WTC11 (cell line): ENCODE measurements around the gene ZNF496. TPM values are rescaled to one million over a fixed set of nuclear protein-coding genes. Genes with fewer than 3 reads are reported as not detected.
"Not testable (repeated sequence)": the region's sequence is repeated elsewhere in the genome, so short reads cannot be mapped to it uniquely, and the experiment has no call there.

Experiments
- ATAC-seq: fragments of 200-7000 bp; cut with Tn5 transposase; 2 replicates; pipeline ENCODE4 v1.10.0; 2021; ENCODE audit warnings: mild to moderate bottlenecking, moderate library complexity
- CTCF ChIA-PET: fragments of 300-600 bp; sonication (Branson Sonifier 250); formaldehyde crosslinking; loops from one replicate; lab custom pipeline; 2021; ENCODE audit warnings: antibody characterized with exemption; lab: Charles Lee
- POLR2A ChIA-PET: fragments of 350-600 bp; sonication (Branson Sonifier 250); formaldehyde crosslinking; loops from one replicate; lab custom pipeline; 2021; ENCODE audit warnings: antibody characterized with exemption; lab: Charles Lee
- DNase-seq: peaks from one replicate; pipeline ENCODE4 v3.0.0; 2021; ENCODE audit warnings: low spot score
- H3K27ac Mint-ChIP-seq: 2 replicates; pipeline ENCODE4 v1.8.0; 2021; ENCODE audit warnings: mixed read lengths
- H3K27me3 Mint-ChIP-seq: 2 replicates; pipeline ENCODE4 v1.8.0; 2021; ENCODE audit warnings: low read depth, mild to moderate bottlenecking, moderate library complexity, mixed read lengths
- H3K36me3 Mint-ChIP-seq: 2 replicates; pipeline ENCODE4 v1.8.0; 2021; ENCODE audit warnings: mixed read lengths
- H3K4me1 Mint-ChIP-seq: 2 replicates; pipeline ENCODE4 v1.8.0; 2022; ENCODE audit warnings: mixed read lengths
- H3K4me3 Mint-ChIP-seq: 2 replicates; pipeline ENCODE4 v1.8.0; 2021; ENCODE audit warnings: mild to moderate bottlenecking, moderate library complexity, mixed read lengths
- H3K9me3 Mint-ChIP-seq: 2 replicates; pipeline ENCODE4 v1.8.0; 2021; ENCODE audit warnings: mixed read lengths
- MXD4 ChIP-seq: fragments of 250-450 bp; sonication (Bioruptor Pico); IDR thresholded peaks from 2 replicates; pipeline ENCODE4 v1.8.0; 2021; ENCODE audit warnings: mild to moderate bottlenecking, moderate library complexity, borderline replicate concordance
- PRRX2 ChIP-seq: fragments of 250-450 bp; sonication (Bioruptor Pico); IDR thresholded peaks from 2 replicates; pipeline ENCODE4 v1.8.0; 2021; ENCODE audit warnings: mild to moderate bottlenecking
- TEAD1 ChIP-seq: sonication (generic); formaldehyde crosslinking; IDR thresholded peaks from 2 replicates; pipeline ENCODE4 v1.8.0; 2022; ENCODE audit warnings: mild to moderate bottlenecking, missing genetic modification reagents
- ZNF138 ChIP-seq: sonication (generic); formaldehyde crosslinking; conservative IDR thresholded peaks from 2 replicates; pipeline ENCODE4 v1.8.1; 2022; ENCODE audit warnings: mild to moderate bottlenecking, moderate library complexity, missing genetic modification reagents
- ZNF423 ChIP-seq: fragments of 250-450 bp; sonication (Bioruptor Pico); IDR thresholded peaks from 2 replicates; pipeline ENCODE4 v2.1.2; 2022; ENCODE audit warnings: mild to moderate bottlenecking, moderate library complexity
- ZSCAN18 ChIP-seq: fragments of 250-450 bp; sonication (Bioruptor Pico); IDR thresholded peaks from 2 replicates; pipeline ENCODE4 v2.1.2; 2022; ENCODE audit warnings: mild to moderate bottlenecking, moderate library complexity
- total RNA-seq: library from RNA; stranded (reverse); gene quantifications from 3 replicates; pipeline ENCODE4 v1.2.3, GENCODE V29; 2021
- TF ChIP-seq, protein P1 (sequence below): sonication (generic); formaldehyde crosslinking; IDR thresholded peaks from 2 replicates; pipeline ENCODE4 v1.8.1; 2023; ENCODE audit warnings: mild to moderate bottlenecking, missing genetic modification reagents, borderline replicate concordance
- TF ChIP-seq, protein P2 (sequence below): fragments of 250-450 bp; sonication (Bioruptor Pico); IDR thresholded peaks from 2 replicates; pipeline ENCODE4 v1.9.0; 2021; ENCODE audit warnings: mild to moderate bottlenecking
- TF ChIP-seq, protein P3 (sequence below): fragments of 250-450 bp; sonication (Bioruptor Pico); IDR thresholded peaks from 2 replicates; pipeline ENCODE4 v1.8.0; 2021; ENCODE audit warnings: mild to moderate bottlenecking
- TF ChIP-seq, protein P4 (sequence below): sonication (generic); formaldehyde crosslinking; IDR thresholded peaks from 2 replicates; pipeline ENCODE4 v1.8.1; 2023; ENCODE audit warnings: mild to moderate bottlenecking, missing genetic modification reagents, moderate library complexity

Gene ZNF496
- total RNA-seq, 1 experiment from 2014 or later, result 88.3 TPM

- peak overlapping the region; percentile 97 for H3K27ac Mint-ChIP-seq
These were observed 45.0 kb upstream of the ZNF496 start for GRCh38 chr1:247376659-247377058.

DNA sequence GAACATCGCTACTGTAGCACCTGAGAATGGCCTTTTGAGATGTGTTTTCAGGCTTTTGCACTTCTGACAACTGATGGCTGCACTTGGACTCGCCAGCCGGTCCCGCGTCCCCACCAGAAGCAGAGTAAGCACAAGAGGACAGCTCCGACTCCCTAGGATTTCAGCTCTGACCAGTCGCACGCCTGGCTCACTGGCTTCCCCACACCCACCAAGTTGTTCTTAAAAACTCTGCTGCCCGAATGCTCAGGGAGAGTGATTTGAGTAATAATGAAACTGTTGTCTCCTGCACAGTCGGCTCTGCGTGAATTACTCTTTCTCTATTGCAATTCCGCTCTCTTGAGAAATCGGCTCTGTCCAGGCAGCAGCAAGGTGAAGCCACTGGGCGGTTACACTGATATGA lies 44.1 kb upstream of the ZNF496 start:
- TF ChIP-seq TEAD1, result 0 out of 2 replicates have a peak, but pooled peaks have one; percentile 40
- 0 out of 2 replicates have a peak, but pooled peaks have one; percentile 30 for TF ChIP-seq ZNF138 (CRISPR knock-in tag)
- TF ChIP-seq, protein P1, sequence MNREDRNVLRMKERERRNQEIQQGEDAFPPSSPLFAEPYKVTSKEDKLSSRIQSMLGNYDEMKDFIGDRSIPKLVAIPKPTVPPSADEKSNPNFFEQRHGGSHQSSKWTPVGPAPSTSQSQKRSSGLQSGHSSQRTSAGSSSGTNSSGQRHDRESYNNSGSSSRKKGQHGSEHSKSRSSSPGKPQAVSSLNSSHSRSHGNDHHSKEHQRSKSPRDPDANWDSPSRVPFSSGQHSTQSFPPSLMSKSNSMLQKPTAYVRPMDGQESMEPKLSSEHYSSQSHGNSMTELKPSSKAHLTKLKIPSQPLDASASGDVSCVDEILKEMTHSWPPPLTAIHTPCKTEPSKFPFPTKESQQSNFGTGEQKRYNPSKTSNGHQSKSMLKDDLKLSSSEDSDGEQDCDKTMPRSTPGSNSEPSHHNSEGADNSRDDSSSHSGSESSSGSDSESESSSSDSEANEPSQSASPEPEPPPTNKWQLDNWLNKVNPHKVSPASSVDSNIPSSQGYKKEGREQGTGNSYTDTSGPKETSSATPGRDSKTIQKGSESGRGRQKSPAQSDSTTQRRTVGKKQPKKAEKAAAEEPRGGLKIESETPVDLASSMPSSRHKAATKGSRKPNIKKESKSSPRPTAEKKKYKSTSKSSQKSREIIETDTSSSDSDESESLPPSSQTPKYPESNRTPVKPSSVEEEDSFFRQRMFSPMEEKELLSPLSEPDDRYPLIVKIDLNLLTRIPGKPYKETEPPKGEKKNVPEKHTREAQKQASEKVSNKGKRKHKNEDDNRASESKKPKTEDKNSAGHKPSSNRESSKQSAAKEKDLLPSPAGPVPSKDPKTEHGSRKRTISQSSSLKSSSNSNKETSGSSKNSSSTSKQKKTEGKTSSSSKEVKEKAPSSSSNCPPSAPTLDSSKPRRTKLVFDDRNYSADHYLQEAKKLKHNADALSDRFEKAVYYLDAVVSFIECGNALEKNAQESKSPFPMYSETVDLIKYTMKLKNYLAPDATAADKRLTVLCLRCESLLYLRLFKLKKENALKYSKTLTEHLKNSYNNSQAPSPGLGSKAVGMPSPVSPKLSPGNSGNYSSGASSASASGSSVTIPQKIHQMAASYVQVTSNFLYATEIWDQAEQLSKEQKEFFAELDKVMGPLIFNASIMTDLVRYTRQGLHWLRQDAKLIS (CRISPR knock-in tag), result no peak
- 0 out of 2 replicates have a peak, but pooled peaks have one; percentile 3 for TF ChIP-seq ZNF423 (CRISPR knock-in tag)
- TF ChIP-seq, all 79 proteins: peak for 3
- Mint-ChIP-seq H3K9me3 (peaks cover 13% of the 10 kb centered on the region), H3K36me3 (peaks cover 15% of the 10 kb centered on the region), H3K27me3 (no peaks in the 10 kb centered on the region), H3K27ac (peak overlapping the region; percentile 86), H3K4me1 (peaks cover 65% of the 10 kb centered on the region), H3K4me3 (peak overlapping the region; percentile 62)
- ChIA-PET POLR2A (no interaction called here), CTCF (interaction anchor here (0.6 to 1.0 kb wide), 2 partner anchors 14 to 312 kb away, joined by 3 to 6 read pairs; no protein-coding TSS in a partner anchor)
- ATAC-seq (peak; percentile 9), DNase-seq (peak; percentile 35)

More at GRCh38 chr1:247376659-247377058, 45.0 kb upstream of the ZNF496 start:
- Mint-ChIP-seq H3K4me3 (peak overlapping the region; percentile 62), H3K27me3 (no peaks in the 10 kb centered on the region), H3K9me3 (peaks cover 18% of the 10 kb centered on the region), H3K36me3 (peaks cover 15% of the 10 kb centered on the region), H3K4me1 (peaks cover 59% of the 10 kb centered on the region)
- DNase-seq (peak; percentile 77), ATAC-seq (peak; percentile 77)
- POLR2A ChIA-PET, result no interaction called here
- TF ChIP-seq, protein P2, sequence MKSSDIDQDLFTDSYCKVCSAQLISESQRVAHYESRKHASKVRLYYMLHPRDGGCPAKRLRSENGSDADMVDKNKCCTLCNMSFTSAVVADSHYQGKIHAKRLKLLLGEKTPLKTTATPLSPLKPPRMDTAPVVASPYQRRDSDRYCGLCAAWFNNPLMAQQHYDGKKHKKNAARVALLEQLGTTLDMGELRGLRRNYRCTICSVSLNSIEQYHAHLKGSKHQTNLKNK (CRISPR knock-in tag), result no peak
- peak; percentile 67; the same call in 1 of the 2 replicates for TF ChIP-seq TEAD1
- TF ChIP-seq PRRX2, result no peak
- CTCF ChIA-PET, result interaction anchor here (0.7 to 1.4 kb wide), 4 partner anchors 11 to 77 kb away, joined by 3 to 26 read pairs (median 5); no protein-coding TSS in a partner anchor

- not testable (repeated sequence) for H3K9me3 Mint-ChIP-seq, ATAC-seq, DNase-seq, H3K27me3 Mint-ChIP-seq
- POLR2A ChIA-PET, result interaction anchor here (0.5 kb wide), 1 partner anchor 54 kb away, joined by 3 read pairs; no protein-coding TSS in a partner anchor
- H3K27ac Mint-ChIP-seq, result peak overlapping the region; percentile 86
- peak overlapping the region; percentile 62 for H3K4me3 Mint-ChIP-seq
- H3K36me3 Mint-ChIP-seq, result peaks cover 13% of the 10 kb centered on the region
- H3K4me1 Mint-ChIP-seq, result peaks cover 71% of the 10 kb centered on the region
- CTCF ChIA-PET, result interaction anchor here (0.7 to 3.2 kb wide), 12 partner anchors 12 to 228 kb away, joined by 3 to 59 read pairs (median 10); no protein-coding TSS in a partner anchor
- TF ChIP-seq MXD4 (CRISPR knock-in tag), result peak; percentile 84
- TF ChIP-seq, protein P3, sequence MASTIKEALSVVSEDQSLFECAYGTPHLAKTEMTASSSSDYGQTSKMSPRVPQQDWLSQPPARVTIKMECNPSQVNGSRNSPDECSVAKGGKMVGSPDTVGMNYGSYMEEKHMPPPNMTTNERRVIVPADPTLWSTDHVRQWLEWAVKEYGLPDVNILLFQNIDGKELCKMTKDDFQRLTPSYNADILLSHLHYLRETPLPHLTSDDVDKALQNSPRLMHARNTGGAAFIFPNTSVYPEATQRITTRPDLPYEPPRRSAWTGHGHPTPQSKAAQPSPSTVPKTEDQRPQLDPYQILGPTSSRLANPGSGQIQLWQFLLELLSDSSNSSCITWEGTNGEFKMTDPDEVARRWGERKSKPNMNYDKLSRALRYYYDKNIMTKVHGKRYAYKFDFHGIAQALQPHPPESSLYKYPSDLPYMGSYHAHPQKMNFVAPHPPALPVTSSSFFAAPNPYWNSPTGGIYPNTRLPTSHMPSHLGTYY (CRISPR knock-in tag), result 0 out of 2 replicates have a peak, but pooled peaks have one; percentile 41
- TF ChIP-seq ZSCAN18, result peak; percentile 94; the same call in 1 of the 2 replicates
- TF ChIP-seq, protein P4, sequence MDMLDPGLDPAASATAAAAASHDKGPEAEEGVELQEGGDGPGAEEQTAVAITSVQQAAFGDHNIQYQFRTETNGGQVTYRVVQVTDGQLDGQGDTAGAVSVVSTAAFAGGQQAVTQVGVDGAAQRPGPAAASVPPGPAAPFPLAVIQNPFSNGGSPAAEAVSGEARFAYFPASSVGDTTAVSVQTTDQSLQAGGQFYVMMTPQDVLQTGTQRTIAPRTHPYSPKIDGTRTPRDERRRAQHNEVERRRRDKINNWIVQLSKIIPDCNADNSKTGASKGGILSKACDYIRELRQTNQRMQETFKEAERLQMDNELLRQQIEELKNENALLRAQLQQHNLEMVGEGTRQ, result peak; percentile 52
These were observed 43.1 kb upstream of the ZNF496 start for GRCh38 chr1:247374651-247375334.
